Calu3 (cell line): Measurements from ENCODE around the gene MYO3B. TPM values are rescaled to one million over a fixed set of nuclear protein-coding genes. Genes with fewer than 3 reads are reported as not detected.

Experiments
- BruUV-seq: library from RNA; stranded (reverse); fragments of 400-500 nt; replicated peaks from 2 replicates; lab custom pipeline; 2021; lab: Mats Ljungman, UMichigan
- CTCF ChIA-PET: fragments of 300-600 bp; sonication (Branson Sonifier 250); formaldehyde crosslinking; loops from one replicate; lab custom pipeline; 2022; ENCODE audit warnings: antibody characterized with exemption; lab: Charles Lee
- DNase-seq: peaks from one replicate; pipeline ENCODE4 v3.0.0; 2022
- H3K27ac Mint-ChIP-seq: one replicate; pipeline ENCODE4 v1.8.0; 2022; ENCODE audit warnings: mixed read lengths; ENCODE audit not compliant: unreplicated experiment
- H3K27me3 Mint-ChIP-seq: one replicate; pipeline ENCODE4 v1.8.0; 2022; ENCODE audit warnings: mixed read lengths; ENCODE audit not compliant: unreplicated experiment
- H3K36me3 Mint-ChIP-seq: one replicate; pipeline ENCODE4 v1.8.0; 2022; ENCODE audit warnings: mild to moderate bottlenecking, moderate library complexity, mixed read lengths; ENCODE audit not compliant: insufficient read depth, unreplicated experiment
- H3K4me1 Mint-ChIP-seq: one replicate; pipeline ENCODE4 v1.8.0; 2022; ENCODE audit warnings: mild to moderate bottlenecking, low read depth, mixed read lengths; ENCODE audit not compliant: unreplicated experiment
- H3K4me3 Mint-ChIP-seq: one replicate; pipeline ENCODE4 v1.8.0; 2022; ENCODE audit warnings: mild to moderate bottlenecking, low read depth, moderate library complexity, mixed read lengths; ENCODE audit not compliant: unreplicated experiment
- H3K9me3 Mint-ChIP-seq: one replicate; pipeline ENCODE4 v1.8.0; 2022; ENCODE audit warnings: low read depth, mixed read lengths; ENCODE audit not compliant: unreplicated experiment
- intact Hi-C: fragments of 100-400 bp; cut with micrococcal nuclease; formaldehyde crosslinking; loops from one replicate; pipeline ENCODE4 v1.10.0; 2022; ENCODE audit not compliant: unreplicated experiment
- total RNA-seq: library from RNA; stranded (reverse); gene quantifications from 2 replicates; pipeline ENCODE4 v1.2.3, GENCODE V29; 2022
- TF ChIP-seq, protein P1 (sequence below): fragments of 200-600 bp; IDR thresholded peaks from one replicate; pipeline ENCODE4 v1.8.0; 2022; ENCODE audit warnings: antibody characterized with exemption; ENCODE audit not compliant: unreplicated experiment

Gene MYO3B
- total RNA-seq, 1 experiment from 2014 or later = 5.0 TPM

- Mint-ChIP-seq H3K27me3 (peaks cover 18% of the 10 kb centered on the region), H3K4me1 (peaks cover 10% of the 10 kb centered on the region), H3K27ac (no peak overlapping the region), H3K4me3 (no peak overlapping the region), H3K36me3 (no peaks in the 10 kb centered on the region), H3K9me3 (no peaks in the 10 kb centered on the region)
- CTCF ChIA-PET = interaction anchor here (0.7 to 2.2 kb wide), 5 partner anchors 38 to 512 kb away, joined by 3 to 17 read pairs (median 7); partner anchors contain the start of gene GAD1
- intact Hi-C loops = loop anchor here (1.0 to 10.0 kb wide), 4 partner anchors 37 to 511 kb away; no protein-coding TSS in a partner anchor
- no TSS peak for BruUV-seq
- TF ChIP-seq, protein P1, sequence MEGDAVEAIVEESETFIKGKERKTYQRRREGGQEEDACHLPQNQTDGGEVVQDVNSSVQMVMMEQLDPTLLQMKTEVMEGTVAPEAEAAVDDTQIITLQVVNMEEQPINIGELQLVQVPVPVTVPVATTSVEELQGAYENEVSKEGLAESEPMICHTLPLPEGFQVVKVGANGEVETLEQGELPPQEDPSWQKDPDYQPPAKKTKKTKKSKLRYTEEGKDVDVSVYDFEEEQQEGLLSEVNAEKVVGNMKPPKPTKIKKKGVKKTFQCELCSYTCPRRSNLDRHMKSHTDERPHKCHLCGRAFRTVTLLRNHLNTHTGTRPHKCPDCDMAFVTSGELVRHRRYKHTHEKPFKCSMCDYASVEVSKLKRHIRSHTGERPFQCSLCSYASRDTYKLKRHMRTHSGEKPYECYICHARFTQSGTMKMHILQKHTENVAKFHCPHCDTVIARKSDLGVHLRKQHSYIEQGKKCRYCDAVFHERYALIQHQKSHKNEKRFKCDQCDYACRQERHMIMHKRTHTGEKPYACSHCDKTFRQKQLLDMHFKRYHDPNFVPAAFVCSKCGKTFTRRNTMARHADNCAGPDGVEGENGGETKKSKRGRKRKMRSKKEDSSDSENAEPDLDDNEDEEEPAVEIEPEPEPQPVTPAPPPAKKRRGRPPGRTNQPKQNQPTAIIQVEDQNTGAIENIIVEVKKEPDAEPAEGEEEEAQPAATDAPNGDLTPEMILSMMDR = peak; percentile 65
- peak; percentile 56 for DNase-seq
Observed at GRCh38 chr2:170361090-170361936, 183.4 kb downstream of the MYO3B start.

- BruUV-seq = no TSS peak
- Mint-ChIP-seq H3K36me3 (no peaks in the 10 kb centered on the region), H3K4me1 (peaks cover 10% of the 10 kb centered on the region), H3K27me3 (peaks cover 28% of the 10 kb centered on the region), H3K27ac (no peak overlapping the region), H3K9me3 (no peaks in the 10 kb centered on the region), H3K4me3 (no peak overlapping the region)
- no peak for DNase-seq
- TF ChIP-seq, protein P1 = no peak
- CTCF ChIA-PET = interaction anchor here (1.3 to 2.2 kb wide), 2 partner anchors 452 to 454 kb away, joined by 3 to 17 read pairs; partner anchors contain the start of gene GAD1
- intact Hi-C loops = loop anchor here (5.0 to 10.0 kb wide), 2 partner anchors 428 to 510 kb away; no protein-coding TSS in a partner anchor
Observed at GRCh38 chr2:170362313-170362870, 184.4 kb downstream of the MYO3B start.

GRCh38 chr2:170362871-170363631 is 185.1 kb downstream of the MYO3B start:
- intact Hi-C loops = loop anchor here (5.0 to 10.0 kb wide), 2 partner anchors 428 to 509 kb away; no protein-coding TSS in a partner anchor
- Mint-ChIP-seq H3K27ac (no peak overlapping the region), H3K4me3 (no peak overlapping the region), H3K9me3 (no peaks in the 10 kb centered on the region), H3K4me1 (peaks cover 10% of the 10 kb centered on the region), H3K27me3 (peaks cover 35% of the 10 kb centered on the region), H3K36me3 (no peaks in the 10 kb centered on the region)
- DNase-seq = no peak
- CTCF ChIA-PET = interaction anchor here (1.3 to 2.0 kb wide), 2 partner anchors 451 to 453 kb away, joined by 3 to 8 read pairs; partner anchors contain the start of gene GAD1
- BruUV-seq = no TSS peak
- TF ChIP-seq, protein P1 = no peak

- BruUV-seq = no TSS peak
- CTCF ChIA-PET = interaction anchor here (2.0 kb wide), 1 partner anchor 451 kb away, joined by 8 read pairs; the partner anchor contains the start of gene GAD1
- Mint-ChIP-seq H3K27ac (no peak overlapping the region), H3K4me3 (no peak overlapping the region), H3K36me3 (no peaks in the 10 kb centered on the region), H3K27me3 (peaks cover 42% of the 10 kb centered on the region), H3K4me1 (peaks cover 10% of the 10 kb centered on the region), H3K9me3 (no peaks in the 10 kb centered on the region)
- DNase-seq = no peak
- intact Hi-C loops = loop anchor here (10.0 kb wide), 1 partner anchor 430 kb away; no protein-coding TSS in a partner anchor
- TF ChIP-seq, protein P1 = no peak
Observed at GRCh38 chr2:170365003-170365402, 187.1 kb downstream of the MYO3B start.
